SIG-M5 treated with dmso at 0.1 percent for 504 hours (cell line): ENCODE measurements around the gene NT5DC2.

Source experiments
- DNase-seq: peaks from one replicate; lab custom pipeline; 2025; ENCODE audit not compliant: unreplicated experiment; lab: John Stamatoyannopoulos, UW

Gene NT5DC2

GRCh38 chr3:52490035-52490938, 43.4 kb downstream of the NT5DC2 start:
- DNase-seq, result no peak

- no peak for DNase-seq
Measured at GRCh38 chr3:52489453-52489852, 44.2 kb downstream of the NT5DC2 start.

- DNase-seq, result no peak
Measured at GRCh38 chr3:52488746-52489145, 44.9 kb downstream of the NT5DC2 start.

GRCh38 chr3:52487788-52488691, 45.6 kb downstream of the NT5DC2 start:
- no peak for DNase-seq

- no peak for DNase-seq
Measured at GRCh38 chr3:52487050-52487787, 46.4 kb downstream of the NT5DC2 start.

GRCh38 chr3:52484680-52485461, 48.8 kb downstream of the NT5DC2 start:
- DNase-seq, result no peak

GRCh38 chr3:52483577-52484381, 49.9 kb downstream of the NT5DC2 start:
- no peak for DNase-seq

GRCh38 chr3:52483081-52483480, 50.6 kb downstream of the NT5DC2 start:
- no peak for DNase-seq

- no peak for DNase-seq
Measured at GRCh38 chr3:52481819-52482521, 51.7 kb downstream of the NT5DC2 start.

GRCh38 chr3:52480768-52481715, 52.6 kb downstream of the NT5DC2 start:
- DNase-seq, result no peak

GRCh38 chr3:52479877-52480575, 53.6 kb downstream of the NT5DC2 start:
- DNase-seq, result no peak

GRCh38 chr3:52479037-52479876, 54.4 kb downstream of the NT5DC2 start:
- no peak for DNase-seq

- no peak for DNase-seq
Measured at GRCh38 chr3:52477796-52478095, 55.9 kb downstream of the NT5DC2 start.

- DNase-seq, result no peak
Measured at GRCh38 chr3:52477076-52477795, 56.4 kb downstream of the NT5DC2 start.
